GM19467 (cell line): ENCODE results near the gene CENPO.

ENCODE experiments used
- ATAC-seq: cut with Tn5 transposase; IDR thresholded peaks from one replicate; pipeline ENCODE4 v1.9.1; 2021; ENCODE audit warnings: mild to moderate bottlenecking, moderate library complexity; ENCODE audit not compliant: unreplicated experiment

CENPO gene

GRCh38 chr2:24792874-24793760, at the start of gene CENPO, which contains the start of gene PTRHD1:
TSS of gene CENPO (plus strand) at chr2:24793425. CDS start at chr2:24793920, 495 bp downstream.
TSS of gene PTRHD1 (minus strand) at chr2:24793391. CDS start at chr2:24793377, 14 bp downstream.
- ATAC-seq, result peak; percentile 87

- no peak for ATAC-seq
These were observed 49.3 kb upstream of the CENPO start for GRCh38 chr2:24743924-24744323.

- no peak for ATAC-seq
These were observed 48.9 kb upstream of the CENPO start for GRCh38 chr2:24744356-24744755.

- no peak for ATAC-seq
These were observed 47.4 kb upstream of the CENPO start for GRCh38 chr2:24745825-24746224.

- no peak for ATAC-seq
These were observed 45.9 kb upstream of the CENPO start for GRCh38 chr2:24747299-24747698.

- ATAC-seq, result no peak
These were observed 44.0 kb upstream of the CENPO start for GRCh38 chr2:24749069-24749691.

GRCh38 chr2:24754985-24755705, 38.1 kb upstream of the CENPO start:
- ATAC-seq, result no peak

GRCh38 chr2:24756789-24757188, 36.4 kb upstream of the CENPO start:
- no peak for ATAC-seq

- ATAC-seq, result no peak
These were observed 31.4 kb upstream of the CENPO start for GRCh38 chr2:24761866-24762265.

GRCh38 chr2:24762518-24762917, 30.7 kb upstream of the CENPO start:
- no peak for ATAC-seq

GRCh38 chr2:24763843-24764242, 29.4 kb upstream of the CENPO start:
- ATAC-seq, result no peak

- ATAC-seq, result no peak
These were observed 26.6 kb upstream of the CENPO start for GRCh38 chr2:24766609-24767008.

GRCh38 chr2:24768013-24768412, 25.2 kb upstream of the CENPO start:
- ATAC-seq, result no peak

- ATAC-seq, result no peak
These were observed 24.6 kb upstream of the CENPO start for GRCh38 chr2:24768601-24769000.

- no peak for ATAC-seq
These were observed 22.2 kb upstream of the CENPO start for GRCh38 chr2:24771061-24771460.

- ATAC-seq, result no peak
These were observed 21.2 kb upstream of the CENPO start for GRCh38 chr2:24771764-24772586.

- no peak for ATAC-seq
These were observed 18.9 kb upstream of the CENPO start for GRCh38 chr2:24774373-24774772.

- ATAC-seq, result no peak
These were observed 14.1 kb upstream of the CENPO start for GRCh38 chr2:24779116-24779515.

GRCh38 chr2:24783641-24784040, 9.6 kb upstream of the CENPO start:
- ATAC-seq, result no peak

- ATAC-seq, result peak; percentile 89
These were observed 7.4 kb upstream of the CENPO start for GRCh38 chr2:24785671-24786321.
